ENCODE results near the gene LYZL2. TPM values are rescaled to one million over a fixed set of nuclear protein-coding genes. Genes with fewer than 3 reads are reported as not detected.
"Not testable (repeated sequence)": the region's sequence is repeated elsewhere in the genome, so short reads cannot be mapped to it uniquely, and the experiment has no call there.

LYZL2 gene
- total RNA-seq, 2 donors from 2014 or later = not detected

DNA sequence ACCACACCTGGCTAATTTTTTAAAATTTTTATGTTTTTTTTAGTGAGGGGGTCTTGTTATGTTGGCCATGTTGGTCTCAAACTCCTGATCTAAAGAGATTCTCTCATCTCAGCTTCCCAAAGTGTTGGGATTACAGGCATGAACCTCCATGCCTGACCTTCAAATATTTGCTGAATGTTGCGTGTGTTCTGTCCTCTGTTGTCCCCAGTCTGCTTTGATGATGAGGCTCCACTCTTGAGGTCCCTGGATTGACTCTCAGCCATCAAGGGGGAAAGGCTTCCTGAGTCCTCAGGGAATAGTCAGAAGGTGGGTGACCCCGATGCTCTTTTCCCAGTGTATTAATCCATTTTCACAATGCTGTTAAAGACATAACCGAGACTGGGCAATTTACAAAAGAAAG is 26.0 kb downstream of the LYZL2 start:
- H3K27ac ChIP-seq = no peak overlapping the region
- ATAC-seq (ENCODE audit: insufficient number of reproducible peaks, low FRiP score, low read depth) = no peak
- no peak for DNase-seq (ENCODE audit: low spot score)
- H3K27me3 ChIP-seq (replicated peaks; ENCODE audit: insufficient read depth) = no peaks in the 10 kb centered on the region
- no peaks in the 10 kb centered on the region for H3K36me3 ChIP-seq
- no peaks in the 10 kb centered on the region for H3K9me3 ChIP-seq
- no peak overlapping the region for H3K4me3 ChIP-seq
- TF ChIP-seq CTCF (IDR thresholded peaks at IDR 0.05) = no peak
- H3K4me1 ChIP-seq (ENCODE audit: control insufficient read depth in 1 of 2, low read depth in 2 of 2) = peaks cover 4 to 5% of the 10 kb centered on the region in 2 donors

- no peaks in the 10 kb centered on the region for H3K27me3 ChIP-seq (replicated peaks; ENCODE audit: insufficient read depth)
- DNase-seq (ENCODE audit: low spot score) (no peak), ATAC-seq (ENCODE audit: insufficient number of reproducible peaks, low FRiP score, low read depth) (no peak)
- no peaks in the 10 kb centered on the region for H3K9me3 ChIP-seq
- no peaks in the 10 kb centered on the region for H3K36me3 ChIP-seq
- H3K4me1 ChIP-seq (ENCODE audit: control insufficient read depth in 1 of 2, low read depth in 2 of 2) = peaks cover 4 to 5% of the 10 kb centered on the region in 2 donors
- no peak overlapping the region for H3K4me3 ChIP-seq
- H3K27ac ChIP-seq = no peak overlapping the region
- no peak for TF ChIP-seq CTCF (IDR thresholded peaks at IDR 0.05)
Observed at GRCh38 chr10:30602747-30603146, 26.8 kb downstream of the LYZL2 start.

- H3K4me1 ChIP-seq (ENCODE audit: control insufficient read depth in 1 of 2, low read depth in 2 of 2) = no peaks in the 10 kb centered on the region
Observed at GRCh38 chr10:30600005-30600404, 29.5 kb downstream of the LYZL2 start.

GRCh38 chr10:30598105-30598776 is 31.3 kb downstream of the LYZL2 start:
- DNase-seq (ENCODE audit: low spot score) = no peak
- Histone ChIP-seq H3K36me3 (no peaks in the 10 kb centered on the region), H3K4me3 (no peak overlapping the region), H3K9me3 (no peaks in the 10 kb centered on the region), H3K27me3 (replicated peaks; ENCODE audit: insufficient read depth) (no peaks in the 10 kb centered on the region), H3K27ac (no peak overlapping the region), H3K4me1 (ENCODE audit: control insufficient read depth in 1 of 2, low read depth in 2 of 2) (no peaks in the 10 kb centered on the region)
- TF ChIP-seq CTCF (IDR thresholded peaks at IDR 0.05) = no peak
- no peak for ATAC-seq (ENCODE audit: insufficient number of reproducible peaks, low FRiP score, low read depth)

More at GRCh38 chr10:30600005-30600404, 29.5 kb downstream of the LYZL2 start:
- H3K27ac ChIP-seq = no peak overlapping the region
- no peaks in the 10 kb centered on the region for H3K27me3 ChIP-seq (replicated peaks; ENCODE audit: insufficient read depth)
- DNase-seq (ENCODE audit: low spot score) (no peak), ATAC-seq (ENCODE audit: insufficient number of reproducible peaks, low FRiP score, low read depth) (no peak)
- no peak for TF ChIP-seq CTCF (IDR thresholded peaks at IDR 0.05)
- no peaks in the 10 kb centered on the region for H3K36me3 ChIP-seq
- no peak overlapping the region for H3K4me3 ChIP-seq
- H3K9me3 ChIP-seq = no peaks in the 10 kb centered on the region

- DNase-seq (ENCODE audit: low spot score); H3K4me3 ChIP-seq; ATAC-seq (ENCODE audit: insufficient number of reproducible peaks, low FRiP score, low read depth); H3K27ac ChIP-seq; H3K4me1 ChIP-seq (ENCODE audit: control insufficient read depth in 1 of 2, low read depth in 2 of 2); H3K36me3 ChIP-seq; H3K27me3 ChIP-seq (replicated peaks; ENCODE audit: insufficient read depth); H3K9me3 ChIP-seq: not testable (repeated sequence)
Observed at GRCh38 chr10:30597433-30597824, 32.1 kb downstream of the LYZL2 start.

GRCh38 chr10:30596493-30597432 is 32.8 kb downstream of the LYZL2 start:
- H3K27ac ChIP-seq; H3K9me3 ChIP-seq; DNase-seq (ENCODE audit: low spot score); H3K4me1 ChIP-seq (ENCODE audit: control insufficient read depth in 1 of 2, low read depth in 2 of 2); H3K27me3 ChIP-seq (replicated peaks; ENCODE audit: insufficient read depth); H3K4me3 ChIP-seq; ATAC-seq (ENCODE audit: insufficient number of reproducible peaks, low FRiP score, low read depth); H3K36me3 ChIP-seq: not testable (repeated sequence)
